Mucosa of gallbladder (tissue), 1 donor: ENCODE data around the gene KRTAP9-7. TPM values are rescaled to one million over a fixed set of nuclear protein-coding genes. Genes with fewer than 3 reads are reported as not detected.

Experiments
- DNase-seq: peaks from one replicate; pipeline ENCODE4 v3.0.0-alpha.2; 2020; ENCODE audit warnings: low spot score
- total RNA-seq: library from RNA; stranded (reverse); gene quantifications from one replicate; pipeline ENCODE4 v1.2.1, GENCODE V29; 2021
- donor health status: DM: no; HTN: no; CAD: no.

The KRTAP9-7 gene
- total RNA-seq, 1 donor from 2014 or later: not detected

- no peak for DNase-seq
Measured at GRCh38 chr17:41322094-41322902, 46.8 kb downstream of the KRTAP9-7 start.

- no peak for DNase-seq
Measured at GRCh38 chr17:41322903-41323895, 47.7 kb downstream of the KRTAP9-7 start.

GRCh38 chr17:41324180-41325075 lies 48.9 kb downstream of the KRTAP9-7 start:
- no peak for DNase-seq

DNA sequence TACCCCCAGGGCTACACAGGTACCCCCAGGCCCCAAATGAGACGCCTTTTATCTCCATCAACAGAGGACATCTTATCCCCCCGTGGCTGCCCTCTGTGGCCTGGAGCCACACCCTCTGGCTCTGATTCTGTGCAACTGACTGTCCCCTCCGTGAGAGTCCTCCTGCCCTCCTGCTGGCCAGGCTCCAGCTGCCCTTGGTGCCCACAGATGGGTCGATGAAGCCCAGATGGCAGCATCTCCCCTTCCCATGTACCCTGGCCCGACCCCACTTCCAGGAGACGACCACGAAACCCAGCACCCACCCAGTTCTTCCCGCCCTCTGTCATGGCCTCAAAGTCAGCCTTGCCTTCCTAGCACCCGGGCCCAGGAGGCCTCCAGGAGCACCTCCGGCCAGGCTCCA lies 49.6 kb downstream of the KRTAP9-7 start:
- DNase-seq: no peak

GRCh38 chr17:41325611-41326010 lies 50.1 kb downstream of the KRTAP9-7 start:
- DNase-seq: no peak

Other genes with a start within 250 kb of the KRTAP9-7 start
- not detected for gene KRTAP1-5, start 248.5 kb upstream of the KRTAP9-7 start, total RNA-seq
- not detected for gene KRTAP1-4, start 245.5 kb upstream of the KRTAP9-7 start, total RNA-seq
- gene KRTAP1-3, start 240.8 kb upstream of the KRTAP9-7 start, total RNA-seq: not detected
- gene KRTAP1-1, start 234.2 kb upstream of the KRTAP9-7 start, total RNA-seq: not detected
- not detected for gene KRTAP2-1, start 228.4 kb upstream of the KRTAP9-7 start, total RNA-seq
- gene KRTAP2-2, start 220.5 kb upstream of the KRTAP9-7 start, total RNA-seq: not detected
- gene KRTAP2-3, start 215.6 kb upstream of the KRTAP9-7 start, total RNA-seq: not detected
- gene KRTAP2-4, start 209.8 kb upstream of the KRTAP9-7 start, total RNA-seq: not detected
- not detected for gene KRTAP4-7, start 191.5 kb upstream of the KRTAP9-7 start, total RNA-seq
- gene KRTAP4-8, start 177.6 kb upstream of the KRTAP9-7 start, total RNA-seq: not detected
- gene KRTAP4-16, start 173.5 kb upstream of the KRTAP9-7 start, total RNA-seq: not detected
- not detected for gene KRTAP4-9, start 170.3 kb upstream of the KRTAP9-7 start, total RNA-seq
- not detected for gene KRTAP4-11, start 157.3 kb upstream of the KRTAP9-7 start, total RNA-seq
- not detected for gene KRTAP4-12, start 151.5 kb upstream of the KRTAP9-7 start, total RNA-seq
- not detected for gene KRTAP4-6, start 135.2 kb upstream of the KRTAP9-7 start, total RNA-seq
- gene KRTAP4-5, start 125.9 kb upstream of the KRTAP9-7 start, total RNA-seq: not detected
- not detected for gene KRTAP4-4, start 115.0 kb upstream of the KRTAP9-7 start, total RNA-seq
- gene KRTAP4-3, start 107.5 kb upstream of the KRTAP9-7 start, total RNA-seq: not detected
- gene KRTAP4-2, start 97.5 kb upstream of the KRTAP9-7 start, total RNA-seq: not detected
- not detected for gene KRTAP4-1, start 90.8 kb upstream of the KRTAP9-7 start, total RNA-seq
- not detected for gene KRTAP9-1, start 85.8 kb upstream of the KRTAP9-7 start, total RNA-seq
- gene KRTAP9-2, start 49.0 kb upstream of the KRTAP9-7 start, total RNA-seq: not detected
- gene KRTAP9-3, start 43.2 kb upstream of the KRTAP9-7 start, total RNA-seq: not detected
- not detected for gene KRTAP9-8, start 37.7 kb upstream of the KRTAP9-7 start, total RNA-seq
- not detected for gene KRTAP9-4, start 26.0 kb upstream of the KRTAP9-7 start, total RNA-seq
- gene KRTAP9-9, start 20.3 kb upstream of the KRTAP9-7 start, total RNA-seq: not detected
- gene KRTAP9-6, start 10.3 kb upstream of the KRTAP9-7 start, total RNA-seq: not detected
- not detected for gene KRTAP29-1, start 27.2 kb downstream of the KRTAP9-7 start, total RNA-seq
- gene KRTAP16-1, start 33.6 kb downstream of the KRTAP9-7 start, total RNA-seq: not detected
- gene KRTAP17-1, start 40.0 kb downstream of the KRTAP9-7 start, total RNA-seq: not detected
- gene KRT33A, start 75.1 kb downstream of the KRTAP9-7 start, total RNA-seq: not detected
- not detected for gene KRT33B, start 94.1 kb downstream of the KRTAP9-7 start, total RNA-seq
- gene KRT34, start 106.6 kb downstream of the KRTAP9-7 start, total RNA-seq: not detected
- gene KRT31, start 121.9 kb downstream of the KRTAP9-7 start, total RNA-seq: not detected
- not detected for gene KRT37, start 148.9 kb downstream of the KRTAP9-7 start, total RNA-seq
- not detected for gene KRT38, start 165.3 kb downstream of the KRTAP9-7 start, total RNA-seq
- gene KRT32, start 191.7 kb downstream of the KRTAP9-7 start, total RNA-seq: not detected
- gene KRT35, start 205.5 kb downstream of the KRTAP9-7 start, total RNA-seq: not detected
- gene KRT36, start 214.2 kb downstream of the KRTAP9-7 start, total RNA-seq: not detected
- 0.40 TPM for gene KRT13, start 229.9 kb downstream of the KRTAP9-7 start, total RNA-seq
- gene KRT15, start 243.2 kb downstream of the KRTAP9-7 start, total RNA-seq: 5.6 TPM